ENCODE data around the gene NDEL1.

Gene NDEL1

GRCh38 chr17:8503368-8503767 lies 67.7 kb downstream of the NDEL1 start:
- DNase-seq (ENCODE audit: low spot score), result no peak

DNA sequence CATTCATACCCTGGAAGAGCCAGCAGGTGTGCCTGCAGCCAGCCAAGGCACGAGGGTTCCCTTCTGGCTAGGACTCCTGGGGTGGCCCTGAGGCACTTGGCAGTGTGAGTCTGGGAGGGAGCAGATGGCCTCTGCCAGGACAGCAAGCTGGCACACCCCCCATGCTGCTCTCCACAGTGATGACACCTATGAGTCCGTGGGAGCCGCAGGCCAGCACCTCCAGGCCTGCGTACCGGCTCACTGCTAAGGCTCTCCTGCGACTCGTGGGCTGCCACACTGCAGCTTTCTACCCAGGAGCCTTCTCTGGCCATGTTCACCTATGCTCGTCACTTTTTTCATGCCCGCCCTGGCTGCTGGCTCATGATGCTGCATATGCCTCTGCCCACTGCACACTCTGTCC lies 68.1 kb downstream of the NDEL1 start:
- DNase-seq (ENCODE audit: low spot score), result no peak

- no peak for DNase-seq (ENCODE audit: low spot score)
Observed at GRCh38 chr17:8504460-8505207, 69.0 kb downstream of the NDEL1 start.

- DNase-seq (ENCODE audit: low spot score), result no peak
Observed at GRCh38 chr17:8506145-8506544, 70.5 kb downstream of the NDEL1 start.

DNA sequence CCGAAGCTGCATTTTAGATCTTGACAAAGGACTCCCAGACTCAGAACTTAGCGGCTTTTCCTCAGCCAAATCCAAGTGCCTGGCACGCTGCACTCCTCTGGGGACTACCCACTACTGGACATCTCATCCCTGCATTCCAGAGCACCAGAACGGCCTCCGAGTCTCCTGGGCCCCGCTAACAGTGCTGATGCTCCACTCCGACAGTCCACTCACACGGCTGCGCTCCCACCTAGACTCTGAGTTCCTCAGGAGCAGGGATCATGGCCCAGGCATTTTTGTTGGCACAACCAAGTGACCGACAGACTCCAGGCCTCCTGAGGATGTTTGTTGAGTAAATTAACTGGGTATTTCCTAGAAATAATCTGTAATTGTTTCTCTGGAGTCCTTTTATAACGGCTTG lies 79.1 kb downstream of the NDEL1 start:
- no peak for DNase-seq (ENCODE audit: low spot score)
